Heart left ventricle (tissue), 13 donors: ENCODE data around the gene GLT8D2.

Experiments used
- CTCF ChIP-seq, 12 donors: fragments of 200-600 bp; sonication (generic) in 4 of 12; IDR thresholded peaks; one replicate each; pipeline versions ENCODE4 v1.5.0 to v1.8.0; 2018 to 2022; ENCODE audit warnings: antibody characterized with exemption in 12 of 12, mild to moderate bottlenecking in 5 of 12
- POLR2A ChIP-seq, 2 donors: fragments of 450-650 bp; IDR thresholded peaks; one replicate each; pipeline ENCODE4 v1.6.1; 2017; ENCODE audit warnings: antibody characterized with exemption in 2 of 2, mild to moderate bottlenecking in 2 of 2, moderate library complexity in 2 of 2
- donor health status: ischemic (EF 13 %, LVEDD 7.1; RV severe dilation, severe dysfunction).
- donor health status: DM: no; HTN: yes; CAD: no.
- donor health status: DM: no; HTN: no; CAD: no.
- donor health status: ischemic (EF 25% LVEDD 6.9; RV normal size, moderate dysfunction).
- donor health status: ischemic (EF 25% LVEDD 5.7; RV mildly dilated, moderate dysfunction).
- donor health status: ischemic (EF 35%, LVEDD 5.7; RV mildly dilated, moderate dysfunction).
- donor health status: nonischemic (EF 11% LVEDD 7.7; RV severe dilation, severe dysfunction).
- donor health status: DM: yes; HTN: yes; CAD: no.
- donor health status: PGD.
- donor health status: ischemic (EF 29% LVEDD 5.4; RV normal size, mild dysfunction).
- donor health status: nonischemic (EF 23%, LVEDD 6.1; RV moderate dilation, normal function).

- TF ChIP-seq CTCF (IDR thresholded peaks at IDR 0.05) (no peak), POLR2A (IDR thresholded peaks at IDR 0.05) (no peak)
Measured at GRCh38 chr12:104049903-104050356, at the start of gene GLT8D2.
